ENCODE measurements around the gene EXOSC7.

- no peak for TF ChIP-seq CTCF (IDR thresholded peaks at IDR 0.05)
- no peak for TF ChIP-seq POLR2A (IDR thresholded peaks at IDR 0.05)
Measured at GRCh38 chr3:44957986-44958385, 18.1 kb upstream of the EXOSC7 start.

Data from adrenal gland (tissue), 5 donors.